ENCODE measurements around the gene PLCG2. TPM values are rescaled to one million over a fixed set of nuclear protein-coding genes. Genes with fewer than 3 reads are reported as not detected.

PLCG2 gene
- total RNA-seq, 1 experiment from 2014 or later = 6.0 TPM

DNA sequence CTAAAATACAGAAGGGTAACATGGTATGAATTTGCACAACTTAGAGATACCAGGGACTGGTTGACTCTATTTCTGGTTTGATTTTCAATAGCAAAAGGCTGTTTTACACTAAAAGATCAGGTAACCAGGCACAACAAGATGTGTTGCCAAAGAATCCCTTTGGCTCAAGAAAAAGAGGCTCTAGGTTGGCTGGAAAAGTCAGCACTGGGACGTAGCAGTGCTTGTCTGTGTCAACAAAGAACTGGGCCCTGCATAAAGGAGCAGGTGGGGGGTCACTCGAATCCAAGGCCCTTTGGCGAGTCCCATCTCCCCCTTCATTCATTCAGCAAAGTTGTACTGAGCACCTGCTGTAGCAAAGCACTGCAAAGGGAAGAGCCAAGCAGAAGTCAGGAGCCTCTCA is 213.8 kb downstream of the PLCG2 start:
- no peak overlapping the region for H2BK120ac ChIP-seq (ENCODE audit: low read depth, low read length, poor library complexity, severe bottlenecking)
- H3K18ac ChIP-seq (ENCODE audit: insufficient read length, low read depth, low read length) = no peak overlapping the region
- H2BK15ac ChIP-seq (ENCODE audit: low read depth, low read length) = no peak overlapping the region
- no peaks in the 10 kb centered on the region for H3K23me2 ChIP-seq (ENCODE audit: insufficient read length, low read depth, low read length, poor library complexity, severe bottlenecking)
- no peak overlapping the region for H2BK12ac ChIP-seq (ENCODE audit: insufficient read length, low read depth, low read length)
- Mint-ChIP-seq H3K4me1 (peaks cover 17 to 19% of the 10 kb centered on the region in 2 experiments), H3K27ac (no peak overlapping the region), H3K4me3 (no peak overlapping the region), H3K36me3 (ENCODE audit: insufficient read depth in 1 of 3, low read depth in 3 of 3) (no peaks in the 10 kb centered on the region), H3K9me3 (no peaks in the 10 kb centered on the region), H3K27me3 (ENCODE audit: low read depth) (peaks cover 3% of the 10 kb centered on the region; the same call in 1 of the 2 replicates)
- H2BK20ac ChIP-seq (ENCODE audit: low read depth, low read length, poor library complexity, severe bottlenecking) = no peak overlapping the region
- no peaks in the 10 kb centered on the region for H4K20me1 ChIP-seq (ENCODE audit: control insufficient read depth, insufficient read depth, insufficient read length)
- H3K79me2 ChIP-seq (ENCODE audit: insufficient read depth, low read length) = no peaks in the 10 kb centered on the region
- WGBS (ENCODE audit: extremely low coverage, insufficient read length, low lambda C conversion rate) = no CpG with 5 or more reads among the region's 3 CpGs
- no peak overlapping the region for H4K91ac ChIP-seq (ENCODE audit: insufficient read length, low read depth, low read length)
- no peaks in the 10 kb centered on the region for H3K79me1 ChIP-seq (ENCODE audit: insufficient read depth, low read depth, low read length, poor library complexity, severe bottlenecking)
- no peak overlapping the region for H3K9ac ChIP-seq (ENCODE audit: extremely low read depth, insufficient read length, low read length)
- no peak overlapping the region for H3K56ac ChIP-seq (ENCODE audit: insufficient read length, low read depth, low read length)
- no peaks in the 10 kb centered on the region for H3K9me3 ChIP-seq (ENCODE audit: control insufficient read depth, low read depth, low read length)
- H4K8ac ChIP-seq (replicated peaks; ENCODE audit: insufficient read length, low read depth, low read length) = no peak overlapping the region
- no peak overlapping the region for H3K4me2 ChIP-seq (ENCODE audit: insufficient read depth, insufficient read length, low read length)
- no peak overlapping the region for H2AK5ac ChIP-seq (ENCODE audit: insufficient read length, low read length)
- H3K23ac ChIP-seq (ENCODE audit: insufficient read length, low read depth, low read length) = no peak overlapping the region
- no peak overlapping the region for H3T11ph ChIP-seq (ENCODE audit: low read length)
- TF ChIP-seq, protein P1, sequence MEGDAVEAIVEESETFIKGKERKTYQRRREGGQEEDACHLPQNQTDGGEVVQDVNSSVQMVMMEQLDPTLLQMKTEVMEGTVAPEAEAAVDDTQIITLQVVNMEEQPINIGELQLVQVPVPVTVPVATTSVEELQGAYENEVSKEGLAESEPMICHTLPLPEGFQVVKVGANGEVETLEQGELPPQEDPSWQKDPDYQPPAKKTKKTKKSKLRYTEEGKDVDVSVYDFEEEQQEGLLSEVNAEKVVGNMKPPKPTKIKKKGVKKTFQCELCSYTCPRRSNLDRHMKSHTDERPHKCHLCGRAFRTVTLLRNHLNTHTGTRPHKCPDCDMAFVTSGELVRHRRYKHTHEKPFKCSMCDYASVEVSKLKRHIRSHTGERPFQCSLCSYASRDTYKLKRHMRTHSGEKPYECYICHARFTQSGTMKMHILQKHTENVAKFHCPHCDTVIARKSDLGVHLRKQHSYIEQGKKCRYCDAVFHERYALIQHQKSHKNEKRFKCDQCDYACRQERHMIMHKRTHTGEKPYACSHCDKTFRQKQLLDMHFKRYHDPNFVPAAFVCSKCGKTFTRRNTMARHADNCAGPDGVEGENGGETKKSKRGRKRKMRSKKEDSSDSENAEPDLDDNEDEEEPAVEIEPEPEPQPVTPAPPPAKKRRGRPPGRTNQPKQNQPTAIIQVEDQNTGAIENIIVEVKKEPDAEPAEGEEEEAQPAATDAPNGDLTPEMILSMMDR (conservative IDR thresholded peaks at IDR 0.05) = no peak
- H3K4ac ChIP-seq (ENCODE audit: low read depth, low read length) = no peak overlapping the region
- no peak overlapping the region for H2AFZ ChIP-seq (ENCODE audit: low read length)
- no peak for DNase-seq
- no peaks in the 10 kb centered on the region for H3K4me1 ChIP-seq (ENCODE audit: insufficient read depth, low read length)
- H4K5ac ChIP-seq (ENCODE audit: insufficient read length, low read depth, low read length) = no peak overlapping the region
- no peaks in the 10 kb centered on the region for H3K27me3 ChIP-seq (ENCODE audit: insufficient read depth, low read length)
- H2BK5ac ChIP-seq (ENCODE audit: insufficient read length, low read length) = no peak overlapping the region
- no peak overlapping the region for H3K14ac ChIP-seq (ENCODE audit: insufficient read depth, low read length)
- no peak overlapping the region for H3K27ac ChIP-seq (ENCODE audit: insufficient read length, low read depth, low read length)
